HPDE6-E6E7 (cell line): ENCODE measurements around the gene KIF25.
"Not testable (repeated sequence)": the region's sequence is repeated elsewhere in the genome, so short reads cannot be mapped to it uniquely, and the experiment has no call there.

Source experiments
- DNase-seq: peaks from one replicate; pipeline ENCODE4 v3.0.0; 2011; ENCODE audit warnings: missing footprints; ENCODE audit errors: extremely low spot score

The KIF25 gene

DNA sequence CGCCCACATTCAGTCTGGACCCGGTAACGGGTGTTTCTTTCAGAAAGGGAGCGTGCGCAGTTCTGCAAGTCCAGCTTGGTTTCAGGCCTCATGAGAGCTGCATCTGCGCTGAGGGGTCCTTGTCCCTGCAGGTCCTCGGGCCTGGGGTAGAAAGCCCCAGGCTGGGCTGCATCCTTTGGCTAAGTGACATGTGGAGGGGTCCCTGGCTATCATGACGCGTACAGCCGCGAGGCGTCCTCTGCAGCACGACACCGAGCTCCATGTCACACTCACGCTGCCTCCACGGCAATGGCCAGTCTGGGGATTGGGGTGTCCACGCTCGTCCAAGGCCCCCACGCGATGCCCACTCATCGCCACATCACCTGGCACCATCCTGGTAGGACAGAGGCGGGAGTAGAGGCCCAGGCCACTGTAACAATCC is 1.7 kb upstream of the KIF25 start:
- DNase-seq: no peak

- no peak for DNase-seq
Measured at GRCh38 chr6:167996424-167997199, 859 bp upstream of the KIF25 start.

DNA sequence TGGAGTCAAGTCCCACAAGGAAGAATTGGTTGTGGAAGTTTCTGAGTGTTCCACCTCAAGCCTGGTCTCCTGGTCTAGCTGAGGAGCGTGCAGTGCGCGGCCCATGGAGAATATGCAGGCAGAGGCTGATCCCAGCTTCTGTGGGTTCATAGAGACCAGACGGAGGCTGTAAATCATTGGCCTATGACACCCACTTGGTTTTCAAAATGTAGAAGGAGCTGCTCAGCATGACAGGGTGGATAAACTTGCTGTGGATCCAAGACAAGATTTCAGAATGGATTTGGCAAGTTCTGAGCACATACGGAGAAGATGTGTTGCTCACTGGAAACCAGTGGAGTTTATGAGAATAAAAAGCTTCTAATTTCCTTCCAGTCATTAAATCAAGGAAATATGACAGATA is 744 bp downstream of the KIF25 start:
- DNase-seq: no peak

DNA sequence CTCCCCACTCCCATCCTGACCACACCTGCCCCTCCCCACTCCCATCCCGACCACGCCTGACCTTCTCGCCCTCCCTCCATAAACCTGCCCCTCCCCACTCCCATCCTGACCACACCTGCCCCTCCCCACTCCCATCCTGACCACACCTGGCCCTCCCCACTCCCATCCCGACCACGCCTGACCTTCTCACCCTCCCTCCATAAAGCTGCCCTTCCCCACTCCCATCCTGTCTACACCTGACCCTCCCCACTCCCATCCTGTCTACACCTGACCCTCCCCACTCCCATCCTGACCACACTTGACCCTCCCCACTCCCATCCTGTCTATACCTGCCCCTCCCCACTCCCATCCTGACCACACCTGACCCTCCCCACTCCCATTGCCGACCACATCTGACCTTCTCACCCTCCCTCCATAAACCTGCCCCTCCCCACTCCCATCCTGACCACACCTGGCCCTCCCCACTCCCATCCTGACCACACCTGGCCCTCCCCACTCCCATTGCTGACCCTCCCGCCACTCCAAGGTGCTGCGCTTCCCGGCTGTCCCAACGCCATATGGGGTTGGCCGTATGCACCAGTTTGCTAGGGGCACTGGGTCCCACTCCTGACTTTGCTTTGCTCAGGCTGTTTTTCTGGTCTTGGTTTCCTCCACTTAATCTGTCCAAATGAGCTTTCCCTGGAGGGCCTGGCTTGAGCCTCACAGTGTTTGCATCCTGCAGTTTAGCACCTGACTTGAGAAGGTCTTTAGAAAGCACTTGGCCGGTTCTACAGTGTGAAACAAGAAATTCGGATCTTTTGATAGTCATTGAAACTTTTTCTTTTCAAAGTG is 2.9 kb downstream of the KIF25 start:
- DNase-seq: no peak

DNA sequence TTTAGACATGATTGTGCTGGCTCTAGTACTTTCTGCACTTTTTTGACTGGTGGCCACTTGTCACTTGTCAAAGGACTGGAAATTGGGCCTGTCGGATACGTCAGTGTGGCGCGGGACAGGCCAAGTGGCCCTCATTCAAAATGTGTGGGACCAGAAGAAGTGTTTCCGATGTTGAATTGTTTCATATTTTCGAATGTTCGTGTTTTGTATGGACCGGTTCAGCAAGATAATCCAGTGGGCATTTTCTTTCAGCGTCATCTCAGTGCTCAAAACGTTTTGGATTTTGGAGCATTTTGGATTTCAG is 3.5 kb downstream of the KIF25 start:
- DNase-seq: no peak

GRCh38 chr6:168001514-168001913 is 4.0 kb downstream of the KIF25 start:
- DNase-seq: not testable (repeated sequence)

- DNase-seq: no peak
Measured at GRCh38 chr6:168002804-168003203, 5.3 kb downstream of the KIF25 start.

DNA sequence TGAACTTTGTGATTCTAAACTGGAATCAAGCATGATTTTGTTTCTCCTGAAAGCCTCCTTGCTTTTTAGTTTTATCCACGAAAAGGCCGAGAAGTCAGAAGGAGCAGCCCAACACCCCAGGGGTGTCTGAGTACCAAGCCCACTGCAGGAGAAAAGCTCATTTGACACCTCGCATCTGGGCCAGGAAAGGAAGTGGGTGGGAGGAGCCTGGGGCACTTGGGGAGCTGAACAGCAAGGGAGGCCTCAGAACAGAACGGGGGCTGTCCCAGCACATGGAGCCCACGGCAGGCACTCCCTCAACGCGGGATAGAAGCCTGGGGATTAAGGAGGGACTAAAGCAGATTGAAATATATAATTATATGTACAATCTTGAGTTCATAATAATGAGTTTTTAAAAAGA is 6.6 kb downstream of the KIF25 start:
- DNase-seq: no peak

GRCh38 chr6:168004945-168005344 is 7.5 kb downstream of the KIF25 start:
- DNase-seq: no peak

DNA sequence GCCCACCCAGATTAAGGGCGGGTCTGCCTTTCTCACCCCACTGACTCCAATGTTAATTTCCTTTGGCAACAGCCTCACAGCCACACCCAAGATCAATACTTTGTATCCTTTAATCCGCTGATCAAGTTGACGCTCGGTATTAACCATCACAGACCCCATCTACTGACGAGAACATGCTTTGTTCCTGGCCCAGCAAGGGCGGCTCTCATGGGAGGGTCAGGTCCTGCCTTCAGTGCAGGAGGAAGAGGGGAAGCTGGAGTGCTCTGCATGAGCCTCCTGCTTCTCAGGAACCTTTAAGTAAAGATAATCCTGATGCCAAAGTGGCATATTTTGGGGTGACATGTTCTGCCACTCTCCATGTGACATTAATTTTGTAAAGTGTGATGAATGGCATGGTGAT is 8.3 kb downstream of the KIF25 start:
- no peak for DNase-seq

GRCh38 chr6:168007592-168008338 is 10.3 kb downstream of the KIF25 start:
- DNase-seq: peak; percentile 76

- DNase-seq: no peak
Measured at GRCh38 chr6:168009331-168009730, 11.9 kb downstream of the KIF25 start.

GRCh38 chr6:168011291-168011690 is 13.8 kb downstream of the KIF25 start:
- no peak for DNase-seq

GRCh38 chr6:168012431-168013249 is 15.2 kb downstream of the KIF25 start:
- no peak for DNase-seq

DNA sequence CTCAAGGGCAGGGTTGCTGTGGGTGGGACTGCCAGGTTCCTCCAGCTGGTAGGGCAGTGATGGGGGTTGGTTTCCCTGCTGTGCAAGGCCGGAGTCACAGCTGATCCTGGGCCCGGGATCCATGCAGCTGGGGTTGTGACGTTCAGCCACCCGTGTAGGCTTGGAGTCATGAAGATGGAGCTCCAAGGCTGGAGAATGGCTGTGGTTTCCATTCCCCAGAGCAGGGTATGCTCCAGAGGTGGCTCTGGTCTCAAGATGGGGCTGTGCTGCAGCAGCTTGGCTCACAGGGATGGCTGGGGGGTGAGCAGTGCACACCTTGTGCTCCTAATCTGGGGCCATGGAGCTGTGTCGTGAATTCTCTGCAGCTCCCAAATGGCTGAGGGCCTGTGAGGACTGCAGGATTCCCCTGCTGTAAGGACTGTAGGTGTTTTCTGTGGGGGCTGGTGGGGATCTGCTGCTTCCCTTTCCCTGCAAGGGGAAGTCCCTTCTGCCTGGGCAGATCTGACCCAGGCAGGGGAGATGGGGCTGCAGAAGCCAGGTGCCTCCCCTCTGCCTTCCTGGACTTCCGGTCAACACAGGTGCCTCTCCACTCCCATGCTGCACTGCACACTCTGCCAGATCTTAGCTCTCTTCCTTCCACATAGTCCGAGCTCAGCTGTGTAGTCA is 15.9 kb downstream of the KIF25 start:
- DNase-seq: no peak

DNA sequence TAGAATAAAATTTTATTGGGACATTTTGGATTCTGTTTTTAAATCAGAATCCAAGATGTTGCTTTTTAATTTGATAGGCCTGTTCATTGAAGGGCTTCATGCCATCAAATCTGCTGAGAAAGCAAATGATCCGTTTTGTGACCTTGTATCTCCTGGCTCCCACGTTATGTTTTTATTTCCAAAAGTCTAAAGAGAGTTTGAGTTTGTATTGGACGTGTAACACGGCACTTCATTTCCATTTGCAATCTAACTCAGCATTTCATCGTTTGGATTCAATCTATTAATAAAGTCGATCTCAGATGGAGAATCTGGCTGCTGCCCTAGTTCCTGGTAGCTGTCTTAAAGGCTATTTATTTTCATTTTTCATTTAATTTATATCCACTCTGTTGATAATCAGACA is 17.0 kb downstream of the KIF25 start:
- no peak for DNase-seq

- DNase-seq: no peak
Measured at GRCh38 chr6:168015009-168015408, 17.5 kb downstream of the KIF25 start.

GRCh38 chr6:168015482-168016175 is 18.2 kb downstream of the KIF25 start:
- no peak for DNase-seq

GRCh38 chr6:168016176-168016620 is 18.7 kb downstream of the KIF25 start:
- DNase-seq: no peak

DNA sequence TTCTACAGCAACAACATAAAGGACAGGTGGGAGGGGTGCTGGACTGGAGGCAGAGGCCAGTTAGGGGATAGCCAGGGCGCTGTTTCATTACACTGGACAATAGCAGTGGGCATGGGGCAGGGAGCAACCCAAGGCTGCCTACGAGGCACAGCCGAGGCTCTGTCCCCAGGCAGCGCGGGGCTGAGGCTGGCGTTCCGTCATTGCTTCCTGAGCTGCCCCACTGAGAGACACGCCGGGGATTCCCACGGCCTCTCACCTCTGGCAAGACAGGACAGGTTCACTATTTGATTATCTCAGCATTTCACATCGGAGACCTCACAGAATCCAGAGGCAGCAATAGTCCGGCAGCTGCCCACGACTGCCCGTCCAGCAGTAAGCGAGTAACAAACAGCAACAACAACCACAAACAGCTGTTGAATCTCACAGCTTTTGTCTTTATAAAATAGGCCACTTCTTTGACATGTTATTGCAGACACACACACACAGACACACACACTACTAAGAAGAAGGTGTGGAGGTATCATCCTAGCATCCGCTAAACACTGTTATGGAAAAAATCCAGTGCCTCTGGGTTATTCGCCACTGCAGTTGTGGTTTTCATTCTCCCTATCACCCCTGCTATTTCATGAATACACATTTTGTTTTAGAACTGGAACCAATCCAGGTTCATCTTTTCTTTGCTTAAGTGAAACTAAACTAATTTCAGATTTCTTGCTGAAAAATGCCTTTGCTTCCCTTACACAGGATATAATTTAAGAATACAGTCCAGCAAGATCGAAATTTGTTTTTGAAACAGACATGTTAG is 19.5 kb downstream of the KIF25 start:
- DNase-seq: peak; percentile 20
